Kidney (tissue), 14 donors: Measurements from ENCODE around the gene ATR. TPM values are rescaled to one million over a fixed set of nuclear protein-coding genes. Genes with fewer than 3 reads are reported as not detected.

ENCODE experiments used
- DNase-seq, 5 donors: peaks; one replicate each; pipeline ENCODE4 v3.0.0-alpha.2; 2013 to 2020
- FAIRE-seq: peaks from 2 replicates; lab custom pipeline; 2012; peaks lifted over from hg19 to GRCh38; lab: Jason Lieb, UNC
- H3K27ac ChIP-seq, 2 donors: one replicate each; pipeline ENCODE4 v1.7.0; 2013; ENCODE audit warnings: low read depth in 2 of 2, low read length in 2 of 2, inconsistent platforms in 1 of 2
- H3K27me3 ChIP-seq: one replicate; pipeline ENCODE4 v1.7.1; 2013; ENCODE audit warnings: low read length, inconsistent platforms; ENCODE audit not compliant: control insufficient read depth, insufficient read depth
- H3K36me3 ChIP-seq, 3 donors: one replicate each; pipeline versions ENCODE4 v1.7.0 to v1.7.1; 2013; ENCODE audit warnings: low read length in 3 of 3, control low read depth in 1 of 3, inconsistent platforms in 1 of 3; ENCODE audit not compliant: insufficient read depth in 3 of 3, control insufficient read depth in 2 of 3
- H3K4me1 ChIP-seq, 3 donors: one replicate each; pipeline versions ENCODE4 v1.7.0 to v1.7.1; 2013; ENCODE audit warnings: low read length in 3 of 3, inconsistent platforms in 1 of 3, low read depth in 1 of 3; ENCODE audit not compliant: control insufficient read depth in 2 of 3, insufficient read depth in 2 of 3
- H3K4me3 ChIP-seq, 3 donors: one replicate each; pipeline versions ENCODE4 v1.7.0 to v1.8.1; 2013; ENCODE audit warnings: low read length in 3 of 3, control low read depth in 1 of 3, inconsistent platforms in 1 of 3
- H3K9ac ChIP-seq, 3 donors: one replicate each; pipeline versions ENCODE4 v1.7.0 to v1.7.1; 2013; ENCODE audit warnings: low read length in 3 of 3, control low read depth in 1 of 3, inconsistent platforms in 1 of 3
- H3K9me3 ChIP-seq, 3 donors: one replicate each; pipeline versions ENCODE4 v1.7.0 to v1.7.1; 2013; ENCODE audit warnings: low read length in 3 of 3, control low read depth in 1 of 3, inconsistent platforms in 1 of 3; ENCODE audit not compliant: control insufficient read depth in 2 of 3, insufficient read depth in 1 of 3
- intact Hi-C: fragments of 100-400 bp; cut with DNase I; formaldehyde crosslinking; loops from one replicate; pipeline ENCODE4 v1.11.1; 2022
- polyA plus RNA-seq: library from polyadenylated mRNA; stranded (reverse); fragments of 350-450 nt; fragmentation: Illumina TruSeq; extraction: RNeasy Lipid Tissue Mini Kit (QIAGEN cat#74804); gene quantifications from one replicate; pipeline ENCODE4 v1.2.3, GENCODE V29; 2014; ENCODE audit warnings: low read depth, low replicate concordance; ENCODE audit not compliant: insufficient read depth
- total RNA-seq: library from RNA; stranded (reverse); fragmentation: NEBNext Ultra II Directional; extraction: Animal tissue kit (Norgen Biotek cat#: 25700); gene quantifications from one replicate; pipeline ENCODE4 v1.2.1, GENCODE V29; 2021
- TF ChIP-seq, protein P1 (sequence below): IDR thresholded peaks from 3 replicates; pipeline ENCODE4 v1.5.1; 2012; ENCODE audit warnings: mild to moderate bottlenecking, moderate library complexity, borderline replicate concordance; ENCODE audit not compliant: insufficient read depth; ENCODE audit errors: extremely low read depth
- donor health status: control.
- donor health status: control.
- donor health status: control.
- donor health status: control.
- donor health status: control.
- donor health status: DM: yes; HTN: yes; CAD: no.
- donor health status: Normal renal cell carcinoma (clear cell type).

The ATR gene
- total and polyA plus RNA-seq, 2 donors from 2014 or later, result 17.4 to 31.8 TPM

DNA sequence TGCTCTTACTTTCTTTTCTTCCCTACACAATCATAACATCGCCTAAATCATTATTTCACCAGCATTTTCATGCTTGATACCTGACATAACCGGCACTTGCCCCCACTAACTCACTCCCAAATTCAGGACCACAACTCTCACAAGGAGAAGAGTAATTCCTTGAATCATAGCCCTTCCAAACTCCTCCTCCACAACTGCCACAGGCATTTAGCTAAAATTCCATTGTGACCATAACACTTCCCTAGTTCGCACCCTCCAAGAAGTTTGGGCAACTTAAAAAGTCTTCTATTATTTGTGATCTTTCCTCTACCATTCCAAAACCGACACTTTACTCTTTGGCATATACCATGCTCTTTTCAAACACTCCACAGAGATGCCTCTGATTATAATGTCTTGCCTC, 71.3 kb downstream of the ATR start:
- FAIRE-seq (no peak), DNase-seq (no peak)
- no peak overlapping the region for H3K4me3 ChIP-seq
- no peak overlapping the region for H3K9ac ChIP-seq
- TF ChIP-seq, protein P1, sequence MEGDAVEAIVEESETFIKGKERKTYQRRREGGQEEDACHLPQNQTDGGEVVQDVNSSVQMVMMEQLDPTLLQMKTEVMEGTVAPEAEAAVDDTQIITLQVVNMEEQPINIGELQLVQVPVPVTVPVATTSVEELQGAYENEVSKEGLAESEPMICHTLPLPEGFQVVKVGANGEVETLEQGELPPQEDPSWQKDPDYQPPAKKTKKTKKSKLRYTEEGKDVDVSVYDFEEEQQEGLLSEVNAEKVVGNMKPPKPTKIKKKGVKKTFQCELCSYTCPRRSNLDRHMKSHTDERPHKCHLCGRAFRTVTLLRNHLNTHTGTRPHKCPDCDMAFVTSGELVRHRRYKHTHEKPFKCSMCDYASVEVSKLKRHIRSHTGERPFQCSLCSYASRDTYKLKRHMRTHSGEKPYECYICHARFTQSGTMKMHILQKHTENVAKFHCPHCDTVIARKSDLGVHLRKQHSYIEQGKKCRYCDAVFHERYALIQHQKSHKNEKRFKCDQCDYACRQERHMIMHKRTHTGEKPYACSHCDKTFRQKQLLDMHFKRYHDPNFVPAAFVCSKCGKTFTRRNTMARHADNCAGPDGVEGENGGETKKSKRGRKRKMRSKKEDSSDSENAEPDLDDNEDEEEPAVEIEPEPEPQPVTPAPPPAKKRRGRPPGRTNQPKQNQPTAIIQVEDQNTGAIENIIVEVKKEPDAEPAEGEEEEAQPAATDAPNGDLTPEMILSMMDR, result no peak
- H3K27me3 ChIP-seq, result no peaks in the 10 kb centered on the region
- no peaks in the 10 kb centered on the region for H3K4me1 ChIP-seq
- H3K36me3 ChIP-seq, result peaks cover 2 to 6% (median 5%) of the 10 kb centered on the region in 3 donors
- intact Hi-C loops, result no loop called here
- H3K27ac ChIP-seq, result no peak overlapping the region
- no peaks in the 10 kb centered on the region for H3K9me3 ChIP-seq

DNA sequence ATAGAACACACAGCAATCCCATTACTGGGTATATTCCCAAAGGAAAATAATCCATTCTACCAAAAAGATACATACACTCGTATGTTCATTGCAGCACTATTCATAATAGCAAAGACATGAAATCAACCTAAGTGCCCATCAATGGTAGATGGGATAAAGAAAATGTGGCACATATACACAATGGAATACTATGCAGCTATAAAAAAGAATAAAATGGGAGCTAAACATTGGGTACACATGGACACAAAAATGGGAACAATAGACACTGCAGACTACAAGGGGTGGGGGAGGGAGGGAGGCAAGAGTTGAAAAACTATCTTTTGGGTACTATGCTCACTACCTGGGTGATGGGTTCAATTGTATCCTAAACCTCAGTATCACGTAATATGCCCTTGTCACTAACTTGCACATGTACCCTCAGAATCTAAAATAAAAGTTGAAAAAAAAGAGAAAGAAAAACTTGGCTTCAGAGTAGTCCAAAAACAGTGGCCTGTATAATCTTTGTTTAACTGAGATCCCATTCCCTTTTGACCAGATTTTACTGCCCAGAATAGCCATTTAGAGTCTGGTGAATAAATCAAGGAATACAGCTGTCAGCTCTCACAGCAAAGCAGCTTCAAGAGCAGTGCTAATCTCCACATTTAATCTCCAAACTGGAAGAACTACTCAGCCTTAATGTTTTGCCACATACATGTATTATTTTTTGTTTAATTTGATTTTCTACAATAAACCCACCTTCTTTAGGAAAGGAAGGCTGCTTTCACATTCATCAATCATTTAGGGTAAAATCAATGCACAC, 76.1 kb downstream of the ATR start:
- peaks cover 0 to 6% (median 3%) of the 10 kb centered on the region in 3 donors for H3K36me3 ChIP-seq
- H3K4me1 ChIP-seq, result no peaks in the 10 kb centered on the region
- H3K9me3 ChIP-seq, result no peaks in the 10 kb centered on the region
- no peak overlapping the region for H3K27ac ChIP-seq
- DNase-seq, result peak in 2 of 5 donors; percentile 4 to 10
- intact Hi-C loops, result no loop called here
- no peak overlapping the region for H3K9ac ChIP-seq
- TF ChIP-seq, protein P1, result no peak
- no peaks in the 10 kb centered on the region for H3K27me3 ChIP-seq
- FAIRE-seq, result no peak
- no peak overlapping the region for H3K4me3 ChIP-seq

DNA sequence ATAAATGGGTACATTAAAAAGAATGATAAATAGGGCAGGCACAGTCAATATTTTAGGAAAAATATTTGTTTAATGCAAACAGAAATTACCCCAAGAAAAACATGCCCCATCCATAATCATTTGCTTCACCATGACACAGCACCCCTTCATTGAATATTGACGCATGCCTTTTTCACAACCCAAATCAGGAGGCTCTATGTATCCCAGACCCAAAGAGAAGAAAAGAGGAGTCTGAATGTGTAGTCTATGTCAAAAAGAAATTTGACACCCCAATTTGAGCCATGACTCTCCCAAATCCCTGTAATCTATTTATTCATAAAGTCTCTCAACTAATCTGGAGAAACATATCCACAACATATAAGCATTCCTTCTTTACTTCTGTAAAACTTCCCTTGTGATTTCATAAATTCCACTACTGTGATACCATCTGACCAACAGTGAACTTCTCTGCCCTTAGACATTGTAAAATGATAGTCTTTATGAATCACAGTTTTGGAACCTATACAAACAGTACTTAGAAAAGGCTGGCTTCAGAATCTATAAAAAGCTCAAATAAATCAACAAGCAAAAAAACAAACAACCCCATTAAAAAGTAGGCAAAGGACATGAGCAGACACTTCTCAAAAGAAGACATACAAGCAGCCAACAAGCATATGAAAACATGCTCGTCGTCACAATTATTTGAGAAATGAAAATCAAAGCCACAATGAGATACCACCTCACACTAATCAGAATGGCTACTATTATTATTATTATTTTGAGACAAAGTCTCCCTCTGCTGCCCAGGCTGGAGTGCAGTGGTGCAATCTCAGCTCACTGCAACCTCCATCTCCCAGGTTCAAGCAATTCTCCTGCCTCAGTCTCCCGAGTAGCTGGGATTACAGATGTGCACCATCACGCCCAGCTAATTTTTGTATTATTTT, 77.3 kb downstream of the ATR start:
- H3K27me3 ChIP-seq, result no peaks in the 10 kb centered on the region
- FAIRE-seq, result peak; percentile 74

More for the DNA sequence above, 77.3 kb downstream of the ATR start:
- peaks cover 2 to 6% (median 2%) of the 10 kb centered on the region in 3 donors for H3K36me3 ChIP-seq
- intact Hi-C loops, result no loop called here
- no peaks in the 10 kb centered on the region for H3K9me3 ChIP-seq
- TF ChIP-seq, protein P1, result no peak
- no peak overlapping the region for H3K9ac ChIP-seq
- H3K4me3 ChIP-seq, result no peak overlapping the region
- no peak overlapping the region for H3K27ac ChIP-seq
- peak in 2 of 5 donors; percentile 1 to 11 for DNase-seq
- no peaks in the 10 kb centered on the region for H3K4me1 ChIP-seq
